Measurements from ENCODE around the gene CD72.

Gene CD72

DNA sequence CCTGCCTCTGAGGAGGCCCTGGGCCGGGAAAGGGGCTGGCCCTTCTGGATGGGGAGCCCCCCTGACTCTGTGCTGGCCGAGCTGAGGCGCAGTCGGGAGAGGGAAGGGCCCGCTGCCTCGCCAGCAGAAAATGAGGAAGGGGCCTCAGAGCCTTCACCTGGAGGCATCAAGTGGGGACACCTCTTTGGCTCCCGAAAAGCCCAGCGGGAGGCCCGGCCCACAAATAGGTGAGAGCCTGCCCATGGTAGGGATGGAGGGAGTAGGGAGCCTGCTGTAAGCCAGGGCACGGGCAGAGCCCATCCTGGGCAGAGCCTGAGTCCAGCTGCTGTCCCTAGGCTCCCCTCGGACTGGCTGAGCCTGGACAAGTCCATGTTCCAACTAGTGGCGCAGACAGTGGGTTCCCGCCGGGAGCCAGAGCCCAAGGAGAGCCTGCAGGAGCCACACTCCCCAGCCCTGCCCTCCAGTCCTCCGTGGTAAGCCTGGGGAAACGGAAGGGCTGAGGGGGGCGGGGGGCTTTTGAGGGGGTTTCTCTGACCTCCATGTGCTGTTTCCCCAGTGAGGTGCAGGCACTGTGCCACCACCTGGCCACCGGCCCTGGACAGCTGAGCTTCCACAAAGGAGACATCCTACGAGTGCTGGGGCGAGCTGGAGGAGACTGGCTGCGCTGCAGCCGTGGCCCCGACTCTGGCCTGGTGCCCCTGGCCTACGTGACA, 57.4 kb downstream of the CD72 start:
- DNase-seq (ENCODE audit: extremely low read depth in 1 of 2, low read depth in 1 of 2), result no peak

Data from activated CD8-positive, alpha-beta memory T cell treated with anti-CD3 and anti-CD28 coated beads for 1 hour (primary cell).